Measurements from ENCODE around the gene PDCD2L. TPM values are rescaled to one million over a fixed set of nuclear protein-coding genes. Genes with fewer than 3 reads are reported as not detected.

Gene PDCD2L
- total RNA-seq, 1 experiment from 2014 or later = 14.8 TPM

- TF ChIP-seq CTCF (conservative IDR thresholded peaks at IDR 0.05) (no peak), EZH2 (IDR thresholded peaks at IDR 0.05; ENCODE audit: low read depth) (no peak)
- no peak overlapping the region for H3K4me2 ChIP-seq
- no peaks in the 10 kb centered on the region for H3K4me1 ChIP-seq (replicated peaks; ENCODE audit: insufficient read depth)
- intact Hi-C loops (cut with micrococcal nuclease; ENCODE audit: unreplicated experiment) = no loop called here
- BruUV-seq (replicated peaks) = no TSS peak
- no peak overlapping the region for H3K27ac ChIP-seq
- no peak for DNase-seq
- H3K4me3 ChIP-seq = no peak overlapping the region
- H2AFZ ChIP-seq = no peak overlapping the region
- H4K20me1 ChIP-seq (ENCODE audit: insufficient read depth) = no peaks in the 10 kb centered on the region
- no peaks in the 10 kb centered on the region; the same call in 1 of the 2 replicates for H3F3A ChIP-seq (ENCODE audit: insufficient read depth, low read depth)
- peaks cover 13% of the 10 kb centered on the region for H3K79me2 ChIP-seq (ENCODE audit: low read depth)
- no peaks in the 10 kb centered on the region for H3K9me2 ChIP-seq (ENCODE audit: insufficient read depth)
- H3K9me3 ChIP-seq (ENCODE audit: insufficient read depth, low read depth) = no peaks in the 10 kb centered on the region
- H3K27me3 ChIP-seq (ENCODE audit: insufficient read depth, low read depth) = no peaks in the 10 kb centered on the region
- CTCF ChIA-PET = interaction anchor here (0.7 kb wide), 1 partner anchor 9 kb away, joined by 3 read pairs; the partner anchor contains the start of gene GPI
- POLR2A ChIA-PET (ENCODE audit: unreplicated experiment) = no interaction called here
- peaks cover 41% of the 10 kb centered on the region for H3K36me3 ChIP-seq (ENCODE audit: low read depth)
Observed at GRCh38 chr19:34373601-34374288, 30.5 kb upstream of the PDCD2L start.

- intact Hi-C loops (cut with micrococcal nuclease; ENCODE audit: unreplicated experiment) = no loop called here
- no peak overlapping the region for H2AFZ ChIP-seq
- POLR2A ChIA-PET (ENCODE audit: unreplicated experiment) = no interaction called here
- H3K9me3 ChIP-seq (ENCODE audit: insufficient read depth, low read depth) = no peaks in the 10 kb centered on the region
- no peak overlapping the region for H3K4me3 ChIP-seq
- CTCF ChIA-PET = no interaction called here
- H3K9me2 ChIP-seq (ENCODE audit: insufficient read depth) = no peaks in the 10 kb centered on the region
- no peak for TF ChIP-seq EZH2 (IDR thresholded peaks at IDR 0.05; ENCODE audit: low read depth)
- BruUV-seq (replicated peaks) = no TSS peak
- no peaks in the 10 kb centered on the region for H3K27me3 ChIP-seq (ENCODE audit: insufficient read depth, low read depth)
- no peaks in the 10 kb centered on the region for H3F3A ChIP-seq (ENCODE audit: insufficient read depth, low read depth)
- H3K4me1 ChIP-seq (replicated peaks; ENCODE audit: insufficient read depth) = no peaks in the 10 kb centered on the region
- DNase-seq = no peak
- H3K36me3 ChIP-seq (ENCODE audit: low read depth) = peaks cover 36% of the 10 kb centered on the region
- H3K79me2 ChIP-seq (ENCODE audit: low read depth) = peaks cover 3% of the 10 kb centered on the region; the same call in 1 of the 2 replicates
- H4K20me1 ChIP-seq (ENCODE audit: insufficient read depth) = no peaks in the 10 kb centered on the region
- H3K27ac ChIP-seq = no peak overlapping the region
- H3K4me2 ChIP-seq = no peak overlapping the region
Observed at GRCh38 chr19:34375598-34375997, 28.6 kb upstream of the PDCD2L start.

- BruUV-seq (replicated peaks) = no TSS peak
- Histone ChIP-seq H3F3A (ENCODE audit: insufficient read depth, low read depth) (no peaks in the 10 kb centered on the region), H3K27me3 (ENCODE audit: insufficient read depth, low read depth) (no peaks in the 10 kb centered on the region), H3K4me1 (replicated peaks; ENCODE audit: insufficient read depth) (no peaks in the 10 kb centered on the region), H2AFZ (no peak overlapping the region), H3K9me3 (ENCODE audit: insufficient read depth, low read depth) (no peaks in the 10 kb centered on the region), H3K9me2 (ENCODE audit: insufficient read depth) (no peaks in the 10 kb centered on the region), H4K20me1 (ENCODE audit: insufficient read depth) (no peaks in the 10 kb centered on the region), H3K79me2 (ENCODE audit: low read depth) (no peaks in the 10 kb centered on the region), H3K27ac (no peak overlapping the region), H3K4me3 (no peak overlapping the region), H3K4me2 (no peak overlapping the region), H3K36me3 (ENCODE audit: low read depth) (peaks cover 36% of the 10 kb centered on the region)
- intact Hi-C loops (cut with micrococcal nuclease; ENCODE audit: unreplicated experiment) = no loop called here
- no peak for DNase-seq
- ChIA-PET POLR2A (ENCODE audit: unreplicated experiment) (no interaction called here), CTCF (no interaction called here)
- no peak for TF ChIP-seq CTCF (conservative IDR thresholded peaks at IDR 0.05)
- TF ChIP-seq EZH2 (IDR thresholded peaks at IDR 0.05; ENCODE audit: low read depth) = no peak
Observed at GRCh38 chr19:34380639-34381241, 23.5 kb upstream of the PDCD2L start.
